Epithelial cell of esophagus (primary cell): ENCODE results near the gene ROR2.

Experiments used
- DNase-seq: peaks from one replicate; pipeline ENCODE4 v3.0.0; 2010; ENCODE audit warnings: low read depth
- H3K4me3 ChIP-seq: 2 replicates; pipeline ENCODE4 v1.5.1; 2011; ENCODE audit warnings: mild to moderate bottlenecking, low read length, control low read depth
- CTCF ChIP-seq: IDR thresholded peaks from 2 replicates; pipeline ENCODE4 v1.5.1; 2011; ENCODE audit warnings: low read depth, mild to moderate bottlenecking, low read length, control low read depth, inconsistent platforms; ENCODE audit not compliant: insufficient read depth; ENCODE audit errors: missing control alignments

Gene ROR2

GRCh38 chr9:91927922-91928510 is 22.0 kb downstream of the ROR2 start:
- no peak for DNase-seq
- TF ChIP-seq CTCF, result no peak
- no peak overlapping the region for H3K4me3 ChIP-seq

GRCh38 chr9:91924090-91924489 is 25.9 kb downstream of the ROR2 start:
- H3K4me3 ChIP-seq, result no peak overlapping the region
- no peak for TF ChIP-seq CTCF
- no peak for DNase-seq

GRCh38 chr9:91923145-91923544 is 26.9 kb downstream of the ROR2 start:
- no peak for DNase-seq
- no peak for TF ChIP-seq CTCF
- no peak overlapping the region for H3K4me3 ChIP-seq

- DNase-seq, result no peak
- H3K4me3 ChIP-seq, result no peak overlapping the region
- TF ChIP-seq CTCF, result no peak
These were observed 28.7 kb downstream of the ROR2 start for GRCh38 chr9:91921371-91921770.

GRCh38 chr9:91920630-91921350 is 29.2 kb downstream of the ROR2 start:
- no peak for DNase-seq
- H3K4me3 ChIP-seq, result no peak overlapping the region
- TF ChIP-seq CTCF, result no peak

GRCh38 chr9:91919621-91920020 is 30.4 kb downstream of the ROR2 start:
- no peak overlapping the region for H3K4me3 ChIP-seq
- DNase-seq, result no peak
- TF ChIP-seq CTCF, result no peak

GRCh38 chr9:91917436-91917835 is 32.6 kb downstream of the ROR2 start:
- no peak for TF ChIP-seq CTCF
- H3K4me3 ChIP-seq, result no peak overlapping the region
- DNase-seq, result no peak
